Raji (cell line): ENCODE measurements around the gene RNF169.

Experiments
- POLR2A ChIP-seq: IDR thresholded peaks from 2 replicates; pipeline ENCODE4 v1.6.1; 2011; ENCODE audit warnings: low read depth, low read length, control low read depth; ENCODE audit not compliant: insufficient read depth

The RNF169 gene, protein sequence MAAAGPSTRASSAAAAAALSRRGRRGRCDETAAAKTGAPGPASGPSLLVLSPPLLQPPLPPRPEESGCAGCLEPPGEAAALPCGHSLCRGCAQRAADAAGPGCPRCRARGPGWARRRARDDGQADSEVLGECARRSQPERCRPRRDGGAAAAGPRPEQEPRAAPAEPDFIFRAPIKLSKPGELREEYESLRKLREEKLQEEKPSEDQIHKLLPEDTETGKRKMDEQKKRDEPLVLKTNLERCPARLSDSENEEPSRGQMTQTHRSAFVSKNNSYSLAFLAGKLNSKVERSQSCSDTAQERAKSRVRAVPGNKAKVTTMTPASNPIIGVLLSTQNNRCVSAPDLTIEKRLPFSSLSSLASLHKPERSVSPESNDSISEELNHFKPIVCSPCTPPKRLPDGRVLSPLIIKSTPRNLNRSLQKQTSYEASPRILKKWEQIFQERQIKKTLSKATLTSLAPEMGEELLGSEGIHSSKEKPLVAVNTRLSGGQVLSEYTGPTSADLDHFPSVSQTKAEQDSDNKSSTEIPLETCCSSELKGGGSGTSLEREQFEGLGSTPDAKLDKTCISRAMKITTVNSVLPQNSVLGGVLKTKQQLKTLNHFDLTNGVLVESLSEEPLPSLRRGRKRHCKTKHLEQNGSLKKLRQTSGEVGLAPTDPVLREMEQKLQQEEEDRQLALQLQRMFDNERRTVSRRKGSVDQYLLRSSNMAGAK

DNA sequence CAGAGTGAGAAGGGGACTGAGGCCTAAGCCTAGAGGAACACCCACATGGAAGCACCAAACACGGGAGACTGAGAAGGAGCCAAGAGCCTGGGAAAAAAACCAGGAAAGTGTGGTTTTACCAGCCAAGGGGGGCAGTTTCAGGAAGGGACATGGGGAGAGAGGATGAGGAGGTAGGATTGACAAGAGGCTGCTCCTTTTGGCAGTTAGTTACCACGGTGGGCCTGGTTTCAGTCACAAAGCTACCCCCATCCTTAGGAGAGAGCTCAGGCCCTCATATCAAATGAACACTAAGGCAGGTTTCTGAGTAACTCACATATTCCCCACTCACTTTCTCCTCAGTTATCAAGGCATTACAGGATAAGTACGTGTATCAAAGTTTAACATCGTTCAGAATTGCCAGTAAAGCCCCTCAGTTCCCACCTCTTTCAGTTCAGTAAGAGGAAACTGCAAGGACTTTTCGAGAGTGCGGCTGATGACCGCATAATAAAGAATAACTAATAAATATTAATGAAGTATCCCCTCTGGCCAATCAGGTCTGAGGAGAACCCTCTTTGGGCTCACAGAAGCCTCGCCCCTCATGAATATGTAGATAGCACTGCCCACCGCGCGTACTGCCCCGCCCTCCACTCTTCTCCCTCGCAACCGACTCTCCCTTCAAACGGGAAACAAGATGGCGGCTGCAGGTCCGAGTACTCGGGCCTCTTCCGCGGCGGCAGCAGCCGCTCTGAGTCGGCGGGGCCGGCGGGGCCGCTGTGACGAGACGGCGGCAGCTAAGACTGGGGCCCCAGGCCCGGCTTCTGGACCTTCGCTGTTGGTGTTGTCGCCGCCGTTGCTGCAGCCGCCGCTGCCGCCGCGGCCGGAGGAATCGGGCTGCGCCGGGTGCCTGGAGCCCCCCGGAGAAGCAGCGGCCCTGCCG lies at the start of gene RNF169:
Gene RNF169 (plus strand): TSS at position 639 of the 916 bp plus-strand sequence. CDS start 32 bp downstream, at position 671.
- TF ChIP-seq POLR2A: peak; percentile 56

- TF ChIP-seq POLR2A: no peak
Measured at GRCh38 chr11:74699615-74700396, 48.8 kb upstream of the RNF169 start.

DNA sequence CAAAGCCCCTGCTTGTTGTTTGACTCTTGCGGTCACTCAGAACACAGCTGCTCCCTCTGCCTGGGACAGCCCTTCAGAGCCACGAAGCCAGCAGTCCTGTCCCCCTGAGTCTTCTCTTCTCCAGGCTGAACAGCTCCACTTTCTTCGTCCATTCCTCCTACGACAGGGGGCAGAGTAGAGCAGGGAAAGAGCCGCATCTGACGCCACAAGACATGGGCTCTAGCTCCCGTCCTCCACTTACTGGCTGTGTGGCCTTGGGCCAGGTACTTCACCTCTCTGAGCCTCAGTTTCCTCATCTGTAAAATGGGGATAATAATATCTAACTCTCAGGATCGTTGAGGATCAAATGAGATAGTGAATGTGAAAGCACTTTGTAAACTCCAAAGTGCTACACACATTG lies 47.3 kb upstream of the RNF169 start:
- no peak for TF ChIP-seq POLR2A

DNA sequence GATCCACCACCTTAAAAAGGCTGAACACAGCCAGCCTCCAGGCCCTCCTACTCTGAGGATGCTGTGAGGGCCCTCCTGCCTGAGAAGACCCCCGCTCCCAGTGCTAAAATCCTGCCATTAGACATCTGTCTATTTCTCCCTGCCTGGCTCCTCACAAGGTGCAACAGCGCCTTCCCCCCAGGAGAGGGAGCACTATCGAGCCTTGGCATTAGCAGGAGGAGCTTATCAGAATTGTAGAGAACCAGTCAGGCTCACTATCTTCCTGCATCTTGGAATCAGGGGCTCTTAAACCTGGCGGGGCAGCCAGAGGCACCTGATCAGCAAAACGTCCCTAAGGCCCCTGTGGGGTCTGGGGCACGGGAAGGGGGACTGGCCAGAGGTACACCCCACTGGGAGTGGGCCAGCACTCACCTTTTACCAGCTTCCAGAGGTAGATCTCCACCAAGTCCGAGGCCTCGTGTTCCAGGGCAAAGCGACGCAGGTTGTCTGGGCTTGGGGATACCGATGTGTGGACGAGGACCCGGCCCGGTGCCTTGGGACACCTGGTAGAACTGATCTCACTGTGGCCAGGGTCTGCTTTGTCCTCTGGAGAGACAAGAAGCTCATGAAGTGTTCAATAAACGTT lies 46.2 kb upstream of the RNF169 start:
- TF ChIP-seq POLR2A: no peak

- TF ChIP-seq POLR2A: no peak
Measured at GRCh38 chr11:74703211-74703610, 45.4 kb upstream of the RNF169 start.

- no peak for TF ChIP-seq POLR2A
Measured at GRCh38 chr11:74707182-74707581, 41.5 kb upstream of the RNF169 start.

DNA sequence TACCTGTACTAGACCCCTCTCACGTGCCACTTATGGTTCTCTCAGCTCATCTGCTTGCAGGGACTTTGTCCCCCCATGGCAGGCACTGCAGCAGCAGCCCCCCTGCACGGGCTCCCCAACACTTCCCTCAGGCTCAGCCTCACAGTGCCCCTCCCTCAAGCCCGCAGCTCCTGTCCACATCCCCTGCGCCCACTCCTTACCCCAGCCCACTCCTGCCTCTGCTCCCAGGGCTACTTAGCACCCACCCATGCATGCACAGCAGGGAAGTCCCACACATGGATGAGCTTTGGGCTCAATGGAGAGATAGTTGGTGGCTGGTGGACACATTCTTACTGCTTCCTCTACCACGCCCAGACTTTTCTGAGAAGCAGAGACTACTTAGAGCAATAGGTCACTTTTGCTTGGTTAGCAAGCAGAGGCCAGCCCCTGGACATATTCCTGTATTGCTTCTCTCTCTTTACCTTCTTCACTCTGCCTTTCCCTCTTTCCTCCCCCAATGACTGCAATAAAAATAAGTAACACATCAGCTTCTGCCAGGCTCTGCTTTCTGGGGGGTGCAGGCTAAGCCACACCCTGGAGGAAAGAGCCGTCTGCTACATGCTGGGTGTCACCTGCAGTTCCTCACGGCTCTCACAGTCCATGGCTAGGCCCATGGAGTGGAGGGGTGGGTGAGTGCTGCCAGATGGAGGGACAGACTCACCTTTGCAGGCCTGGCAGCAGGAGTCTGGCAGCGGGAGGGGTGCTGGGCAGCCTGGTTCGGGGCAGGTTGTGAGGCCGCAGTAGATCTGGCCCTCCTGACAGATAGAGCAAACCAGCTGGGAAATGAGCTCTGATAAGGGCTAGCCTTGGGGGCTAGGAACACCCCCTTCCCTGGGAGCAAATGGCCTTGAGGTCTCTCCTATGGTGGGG lies 40.8 kb upstream of the RNF169 start:
- no peak for TF ChIP-seq POLR2A

DNA sequence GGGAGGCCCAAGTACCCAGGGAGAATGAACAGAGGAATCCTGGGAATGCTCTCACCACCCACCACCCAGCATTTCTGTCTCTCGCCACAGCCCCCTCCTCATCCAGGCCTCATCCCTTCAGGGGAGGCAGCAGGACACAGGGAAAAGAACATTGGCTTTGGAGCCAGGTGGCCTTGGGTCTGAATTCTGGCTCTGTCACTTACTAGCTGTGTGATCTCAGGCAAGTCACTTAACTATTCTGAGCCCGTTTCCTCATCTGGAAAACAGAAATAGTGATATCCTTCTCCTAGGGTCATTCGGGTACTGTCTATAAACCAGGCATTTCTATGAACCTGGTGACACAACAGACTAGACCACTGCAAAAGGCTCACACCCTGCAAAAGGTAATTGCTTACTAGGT lies 39.5 kb upstream of the RNF169 start:
- no peak for TF ChIP-seq POLR2A

DNA sequence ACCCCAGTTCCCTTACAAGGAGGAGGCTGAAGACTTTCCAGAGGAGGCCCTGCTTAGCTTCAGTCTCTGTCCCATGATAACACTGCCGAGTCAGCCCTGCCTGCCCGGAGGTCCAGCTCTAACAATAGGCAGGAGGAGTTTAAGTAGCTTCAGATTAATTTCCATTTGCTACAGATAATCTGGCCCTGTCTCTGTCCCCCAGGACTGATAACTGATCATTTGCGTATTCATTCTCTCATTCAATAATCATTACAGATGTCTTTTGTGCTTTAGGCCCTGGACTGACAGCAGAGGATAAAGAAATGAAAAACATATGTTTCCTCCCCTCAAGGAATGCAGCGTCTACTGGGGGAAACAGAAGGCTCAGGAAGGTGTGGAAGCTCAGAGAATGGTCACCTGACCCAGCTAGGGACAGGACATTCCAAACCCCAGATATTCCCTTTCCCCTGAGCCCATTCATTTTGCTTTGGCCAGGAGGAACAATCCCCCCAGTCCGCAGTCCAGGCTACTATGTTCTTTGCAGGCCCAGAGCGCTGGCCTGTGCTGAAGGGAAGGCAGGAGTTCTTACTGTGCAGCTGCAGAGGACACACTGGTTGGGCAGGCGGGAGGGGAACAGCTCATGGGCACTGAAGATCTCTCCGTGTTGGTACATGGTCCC lies 38.2 kb upstream of the RNF169 start:
- no peak for TF ChIP-seq POLR2A

DNA sequence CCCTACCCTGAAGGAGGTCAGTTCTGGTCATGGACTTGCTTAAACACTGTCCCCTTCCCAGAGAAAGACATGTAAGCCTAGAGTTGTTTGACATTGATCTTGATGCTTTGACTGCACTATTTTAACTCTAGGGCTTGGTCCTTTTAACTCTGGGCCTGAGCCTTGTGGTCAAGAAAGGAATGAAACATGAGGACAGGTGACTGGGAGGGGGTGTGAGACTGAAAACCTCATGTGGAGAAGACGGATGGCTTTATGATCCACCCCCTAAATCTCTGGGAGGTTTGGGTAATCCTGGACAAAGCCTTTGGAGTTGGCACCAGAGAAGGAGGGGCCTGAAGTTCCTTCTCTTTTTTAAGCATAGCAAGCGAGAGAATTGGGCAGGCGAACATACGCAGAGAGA lies 35.0 kb upstream of the RNF169 start:
- TF ChIP-seq POLR2A: no peak

- no peak for TF ChIP-seq POLR2A
Measured at GRCh38 chr11:74714904-74715303, 33.7 kb upstream of the RNF169 start.

- no peak for TF ChIP-seq POLR2A
Measured at GRCh38 chr11:74717221-74717969, 31.3 kb upstream of the RNF169 start.
